ENCODE data around the gene EBF4.

EBF4 gene

DNA sequence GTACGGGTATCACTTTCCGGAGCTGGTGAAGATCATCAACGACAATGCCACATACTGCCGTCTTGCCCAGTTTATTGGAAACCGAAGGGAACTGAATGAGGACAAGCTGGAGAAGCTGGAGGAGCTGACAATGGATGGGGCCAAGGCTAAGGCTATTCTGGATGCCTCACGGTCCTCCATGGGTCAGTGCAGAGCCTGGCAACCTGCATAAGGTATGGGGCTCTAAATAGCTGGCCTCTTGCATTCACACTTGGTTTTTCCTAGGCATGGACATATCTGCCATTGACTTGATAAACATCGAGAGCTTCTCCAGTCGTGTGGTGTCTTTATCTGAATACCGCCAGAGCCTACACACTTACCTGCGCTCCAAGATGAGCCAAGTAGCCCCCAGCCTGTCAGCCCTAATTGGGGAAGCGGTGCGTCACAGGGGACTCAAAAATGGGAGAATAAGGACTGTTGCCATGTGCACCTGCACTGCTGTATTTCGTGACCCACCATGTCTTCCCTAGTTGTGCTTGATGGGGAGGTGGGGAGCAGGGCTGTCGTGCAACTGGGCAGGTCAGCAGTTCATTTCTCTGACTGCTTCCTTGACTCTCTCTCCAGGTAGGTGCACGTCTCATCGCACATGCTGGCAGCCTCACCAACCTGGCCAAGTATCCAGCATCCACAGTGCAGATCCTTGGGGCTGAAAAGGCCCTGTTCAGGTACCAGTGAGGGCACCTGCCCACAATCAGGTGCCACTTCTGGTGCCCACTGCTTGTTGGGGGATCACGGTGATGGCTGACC lies 37.1 kb upstream of the EBF4 start:
- Histone ChIP-seq H3K9me3 (ENCODE audit: insufficient read depth, low read depth, low read length) (no peaks in the 10 kb centered on the region), H3K4me3 (ENCODE audit: low read depth, low read length) (no peak overlapping the region), H2BK120ac (ENCODE audit: insufficient read depth, low read length, poor library complexity) (no peak overlapping the region), H3K79me1 (ENCODE audit: low read length) (peaks cover 12% of the 10 kb centered on the region), H3K36me3 (ENCODE audit: control insufficient read depth in 1 of 2, insufficient read depth in 2 of 2, low read length in 2 of 2) (peaks cover 58 to 67% of the 10 kb centered on the region in 2 experiments), H3K23ac (ENCODE audit: low read length) (no peak overlapping the region), H2BK12ac (ENCODE audit: low read length) (no peak overlapping the region), H3K18ac (ENCODE audit: low read length) (no peak overlapping the region), H3K4ac (ENCODE audit: low read depth, low read length) (no peak overlapping the region), H3K4me1 (ENCODE audit: control insufficient read depth in 1 of 2, insufficient read depth in 2 of 2, low read length in 2 of 2) (peaks cover 0 to 6% of the 10 kb centered on the region in 2 experiments), H3K14ac (ENCODE audit: low read length) (no peak overlapping the region), H2AK5ac (ENCODE audit: low read length) (no peak overlapping the region), H3K27ac (ENCODE audit: low read depth, low read length) (no peak overlapping the region), H4K8ac (ENCODE audit: low read depth, low read length) (no peak overlapping the region), H4K12ac (ENCODE audit: low read depth, low read length) (no peak overlapping the region), H3K9ac (ENCODE audit: low read length) (no peak overlapping the region), H2BK5ac (ENCODE audit: low read depth, low read length, poor library complexity) (no peak overlapping the region), H4K91ac (ENCODE audit: low read depth, low read length) (no peak overlapping the region), H3K27me3 (ENCODE audit: insufficient read depth, low read length) (no peaks in the 10 kb centered on the region), H3K79me2 (ENCODE audit: control insufficient read depth, insufficient read depth, low read length, poor library complexity) (peaks cover 18% of the 10 kb centered on the region), H3K4me2 (ENCODE audit: low read length) (no peak overlapping the region), H2AFZ (ENCODE audit: insufficient read depth, low read length, poor library complexity) (no peak overlapping the region)
- whole genome bisulfite sequencing (ENCODE audit: extremely low coverage, insufficient coverage, insufficient read length), result no CpG with 5 or more reads among the region's 17 CpGs
- no peak for DNase-seq

DNA sequence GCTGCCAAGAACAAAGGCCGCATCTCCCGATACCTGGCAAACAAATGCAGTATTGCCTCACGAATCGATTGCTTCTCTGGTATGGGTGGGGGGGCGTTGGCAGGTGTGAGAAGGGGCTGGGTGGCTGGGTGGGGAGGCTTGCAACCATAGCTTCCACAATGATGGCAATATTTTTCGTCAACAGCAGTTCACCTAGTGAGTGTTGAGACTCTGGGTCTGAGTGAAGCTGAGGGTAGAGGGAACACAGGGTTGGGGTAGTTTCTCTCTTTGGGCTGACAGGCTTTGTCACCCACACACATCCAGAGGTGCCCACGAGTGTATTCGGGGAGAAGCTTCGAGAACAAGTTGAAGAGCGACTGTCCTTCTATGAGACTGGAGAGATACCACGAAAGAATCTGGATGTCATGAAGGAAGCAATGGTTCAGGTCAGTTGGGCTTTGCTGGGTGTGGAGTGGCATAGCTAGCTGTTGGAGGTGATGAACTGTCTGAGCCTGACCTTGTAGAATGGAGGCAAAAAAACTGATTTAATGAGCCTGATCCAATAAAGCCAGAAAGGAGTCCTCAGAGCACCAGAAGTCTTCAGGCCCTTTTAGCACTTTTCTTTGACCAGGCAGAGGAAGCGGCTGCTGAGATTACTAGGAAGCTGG lies 36.0 kb upstream of the EBF4 start:
- whole genome bisulfite sequencing (ENCODE audit: extremely low coverage, insufficient coverage, insufficient read length), result no CpG with 5 or more reads among the region's 12 CpGs
- Histone ChIP-seq H2BK12ac (ENCODE audit: low read length) (no peak overlapping the region), H2AK5ac (ENCODE audit: low read length) (no peak overlapping the region), H3K4me1 (ENCODE audit: control insufficient read depth in 1 of 2, insufficient read depth in 2 of 2, low read length in 2 of 2) (peaks cover 0 to 6% of the 10 kb centered on the region in 2 experiments), H3K27me3 (ENCODE audit: insufficient read depth, low read length) (no peaks in the 10 kb centered on the region), H3K27ac (ENCODE audit: low read depth, low read length) (no peak overlapping the region), H3K79me1 (ENCODE audit: low read length) (peaks cover 12% of the 10 kb centered on the region), H3K9ac (ENCODE audit: low read length) (no peak overlapping the region), H4K91ac (ENCODE audit: low read depth, low read length) (no peak overlapping the region), H2BK120ac (ENCODE audit: insufficient read depth, low read length, poor library complexity) (no peak overlapping the region), H3K36me3 (ENCODE audit: control insufficient read depth in 1 of 2, insufficient read depth in 2 of 2, low read length in 2 of 2) (peaks cover 61 to 73% of the 10 kb centered on the region in 2 experiments), H3K4ac (ENCODE audit: low read depth, low read length) (no peak overlapping the region), H3K79me2 (ENCODE audit: control insufficient read depth, insufficient read depth, low read length, poor library complexity) (peaks cover 18% of the 10 kb centered on the region), H3K9me3 (ENCODE audit: insufficient read depth, low read depth, low read length) (no peaks in the 10 kb centered on the region), H3K18ac (ENCODE audit: low read length) (no peak overlapping the region), H4K12ac (ENCODE audit: low read depth, low read length) (no peak overlapping the region), H2BK5ac (ENCODE audit: low read depth, low read length, poor library complexity) (no peak overlapping the region), H4K8ac (ENCODE audit: low read depth, low read length) (no peak overlapping the region), H3K4me3 (ENCODE audit: low read depth, low read length) (no peak overlapping the region), H2AFZ (ENCODE audit: insufficient read depth, low read length, poor library complexity) (no peak overlapping the region), H3K4me2 (ENCODE audit: low read length) (no peak overlapping the region), H3K14ac (ENCODE audit: low read length) (no peak overlapping the region), H3K23ac (ENCODE audit: low read length) (no peak overlapping the region)
- DNase-seq, result no peak

DNA sequence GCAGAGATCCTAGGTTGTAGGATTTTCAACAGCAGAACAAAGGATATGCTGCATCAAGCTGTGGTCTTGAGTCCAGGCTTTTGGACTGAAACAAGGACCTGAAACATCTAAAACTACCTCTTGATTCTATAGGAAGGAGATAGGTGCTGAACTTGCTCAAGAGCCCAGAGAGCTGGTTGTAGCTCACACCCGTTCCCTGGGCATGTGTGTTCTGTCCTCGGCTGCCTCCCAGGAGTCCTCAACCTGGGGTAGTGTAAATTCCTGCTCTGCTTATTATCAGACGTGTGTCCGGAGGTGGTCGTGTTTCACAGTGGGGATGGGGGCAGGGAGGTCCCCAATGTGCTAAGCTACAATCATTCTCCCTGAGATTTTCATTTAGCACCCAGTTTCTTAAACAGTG lies 35.3 kb upstream of the EBF4 start:
- H3K79me2 ChIP-seq (ENCODE audit: control insufficient read depth, insufficient read depth, low read length, poor library complexity), result peaks cover 15% of the 10 kb centered on the region
- no peak overlapping the region for H3K27ac ChIP-seq (ENCODE audit: low read depth, low read length)
- no peak overlapping the region for H2AFZ ChIP-seq (ENCODE audit: insufficient read depth, low read length, poor library complexity)
- H3K4me2 ChIP-seq (ENCODE audit: low read length), result no peak overlapping the region
- H3K4me3 ChIP-seq (ENCODE audit: low read depth, low read length), result no peak overlapping the region
- no peak overlapping the region for H2BK12ac ChIP-seq (ENCODE audit: low read length)
- H2BK5ac ChIP-seq (ENCODE audit: low read depth, low read length, poor library complexity), result no peak overlapping the region
- H4K12ac ChIP-seq (ENCODE audit: low read depth, low read length), result no peak overlapping the region
- no peak overlapping the region for H3K23ac ChIP-seq (ENCODE audit: low read length)
- no peak overlapping the region for H3K14ac ChIP-seq (ENCODE audit: low read length)
- peaks cover 61 to 77% of the 10 kb centered on the region in 2 experiments for H3K36me3 ChIP-seq (ENCODE audit: control insufficient read depth in 1 of 2, insufficient read depth in 2 of 2, low read length in 2 of 2)
- DNase-seq, result no peak
- no peak overlapping the region for H3K9ac ChIP-seq (ENCODE audit: low read length)
- peaks cover 0 to 6% of the 10 kb centered on the region in 2 experiments for H3K4me1 ChIP-seq (ENCODE audit: control insufficient read depth in 1 of 2, insufficient read depth in 2 of 2, low read length in 2 of 2)
- H3K4ac ChIP-seq (ENCODE audit: low read depth, low read length), result no peak overlapping the region
- no peaks in the 10 kb centered on the region for H3K27me3 ChIP-seq (ENCODE audit: insufficient read depth, low read length)
- WGBS (ENCODE audit: extremely low coverage, insufficient coverage, insufficient read length), result no CpG with 5 or more reads among the region's 5 CpGs
- H3K18ac ChIP-seq (ENCODE audit: low read length), result no peak overlapping the region
- H3K9me3 ChIP-seq (ENCODE audit: insufficient read depth, low read depth, low read length), result no peaks in the 10 kb centered on the region
- no peak overlapping the region for H4K91ac ChIP-seq (ENCODE audit: low read depth, low read length)
- H3K79me1 ChIP-seq (ENCODE audit: low read length), result peaks cover 6% of the 10 kb centered on the region
- H2AK5ac ChIP-seq (ENCODE audit: low read length), result no peak overlapping the region
- no peak overlapping the region for H2BK120ac ChIP-seq (ENCODE audit: insufficient read depth, low read length, poor library complexity)
- no peak overlapping the region for H4K8ac ChIP-seq (ENCODE audit: low read depth, low read length)

DNA sequence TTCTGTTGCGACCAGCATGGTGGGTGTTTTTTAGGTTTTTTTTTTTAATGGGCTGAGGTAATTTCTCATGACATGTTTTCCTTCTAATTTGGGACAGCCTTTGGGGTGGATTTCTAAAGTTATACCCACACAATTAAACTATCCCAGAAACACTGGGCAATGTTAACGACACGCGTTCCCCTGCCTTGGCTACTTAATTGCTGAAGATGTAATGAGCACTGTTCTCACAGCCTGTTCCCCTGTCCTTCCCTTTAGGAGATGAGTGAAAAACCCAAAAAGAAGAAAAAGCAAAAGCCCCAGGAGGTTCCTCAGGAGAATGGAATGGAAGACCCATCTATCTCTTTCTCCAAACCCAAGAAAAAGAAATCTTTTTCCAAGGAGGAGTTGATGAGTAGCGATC lies 34.9 kb upstream of the EBF4 start:
- H2BK5ac ChIP-seq (ENCODE audit: low read depth, low read length, poor library complexity), result no peak overlapping the region
- H3K4me1 ChIP-seq (ENCODE audit: control insufficient read depth in 1 of 2, insufficient read depth in 2 of 2, low read length in 2 of 2), result peaks cover 0 to 6% of the 10 kb centered on the region in 2 experiments
- H3K27me3 ChIP-seq (ENCODE audit: insufficient read depth, low read length), result no peaks in the 10 kb centered on the region
- H2BK12ac ChIP-seq (ENCODE audit: low read length), result no peak overlapping the region
- H3K4me2 ChIP-seq (ENCODE audit: low read length), result no peak overlapping the region
- H3K14ac ChIP-seq (ENCODE audit: low read length), result no peak overlapping the region
- no peak overlapping the region for H3K4ac ChIP-seq (ENCODE audit: low read depth, low read length)
- no peak overlapping the region for H3K27ac ChIP-seq (ENCODE audit: low read depth, low read length)
- no peak overlapping the region for H3K4me3 ChIP-seq (ENCODE audit: low read depth, low read length)
- no peak overlapping the region for H4K8ac ChIP-seq (ENCODE audit: low read depth, low read length)
- H2AFZ ChIP-seq (ENCODE audit: insufficient read depth, low read length, poor library complexity), result no peak overlapping the region
- peaks cover 12% of the 10 kb centered on the region for H3K79me2 ChIP-seq (ENCODE audit: control insufficient read depth, insufficient read depth, low read length, poor library complexity)
- no peak for DNase-seq
- H4K91ac ChIP-seq (ENCODE audit: low read depth, low read length), result no peak overlapping the region
- H3K79me1 ChIP-seq (ENCODE audit: low read length), result peaks cover 4% of the 10 kb centered on the region
- H3K18ac ChIP-seq (ENCODE audit: low read length), result no peak overlapping the region
- no CpG with 5 or more reads among the region's 5 CpGs for WGBS (ENCODE audit: extremely low coverage, insufficient coverage, insufficient read length)
- no peaks in the 10 kb centered on the region for H3K9me3 ChIP-seq (ENCODE audit: insufficient read depth, low read depth, low read length)
- no peak overlapping the region for H2BK120ac ChIP-seq (ENCODE audit: insufficient read depth, low read length, poor library complexity)
- H3K9ac ChIP-seq (ENCODE audit: low read length), result no peak overlapping the region
- H2AK5ac ChIP-seq (ENCODE audit: low read length), result no peak overlapping the region
- H4K12ac ChIP-seq (ENCODE audit: low read depth, low read length), result no peak overlapping the region
- peaks cover 61 to 77% of the 10 kb centered on the region in 2 experiments for H3K36me3 ChIP-seq (ENCODE audit: control insufficient read depth in 1 of 2, insufficient read depth in 2 of 2, low read length in 2 of 2)
- H3K23ac ChIP-seq (ENCODE audit: low read length), result no peak overlapping the region

All from trophoblast cell (in vitro differentiated cells and primary cell).